MCF 10A (cell line): ENCODE data around the gene MESP1. TPM values are rescaled to one million over a fixed set of nuclear protein-coding genes. Genes with fewer than 3 reads are reported as not detected.

ENCODE experiments used
- Bru-seq: library from RNA; stranded (reverse); fragments of 400-500 nt; gene quantifications from one replicate; lab custom pipeline; 2021; lab: Mats Ljungman, UMichigan
- BruChase-seq, 2 experiments: library from RNA; stranded (reverse); fragments of 400-500 nt; gene quantifications; one replicate each; lab custom pipeline; 2021; lab: Mats Ljungman, UMichigan
- BruUV-seq: library from RNA; stranded (reverse); fragments of 400-500 nt; replicated peaks from 2 replicates; lab custom pipeline; 2021; lab: Mats Ljungman, UMichigan
- CTCF ChIA-PET: fragments of 300-600 bp; sonication (Branson Sonifier 250); formaldehyde crosslinking; extraction: SDS; loops from one replicate; lab custom pipeline; 2021; ENCODE audit warnings: antibody characterized with exemption, inconsistent platforms; lab: Yijun Ruan, JAX
- POLR2A ChIA-PET: fragments of 300-600, 350-650 bp; sonication (Branson Sonifier 250); formaldehyde crosslinking; extraction: SDS; loops from one replicate; lab custom pipeline; 2020; ENCODE audit warnings: antibody characterized with exemption, inconsistent platforms; lab: Yijun Ruan, JAX
- DNase-seq: peaks from one replicate; pipeline ENCODE4 v3.0.0-alpha.2; 2018; ENCODE audit not compliant: unreplicated experiment
- H3K27ac Mint-ChIP-seq: one replicate; pipeline ENCODE4 v1.8.0; 2022; ENCODE audit warnings: mild to moderate bottlenecking, low read depth, mixed read lengths; ENCODE audit not compliant: unreplicated experiment
- H3K27me3 Mint-ChIP-seq: one replicate; pipeline ENCODE4 v1.8.0; 2022; ENCODE audit warnings: mixed read lengths; ENCODE audit not compliant: insufficient read depth, unreplicated experiment
- H3K36me3 Mint-ChIP-seq: one replicate; pipeline ENCODE4 v1.8.0; 2022; ENCODE audit warnings: mild to moderate bottlenecking, moderate library complexity, mixed read lengths; ENCODE audit not compliant: insufficient read depth, unreplicated experiment
- H3K4me1 Mint-ChIP-seq: one replicate; pipeline ENCODE4 v1.8.0; 2022; ENCODE audit warnings: mixed read lengths; ENCODE audit not compliant: insufficient read depth, unreplicated experiment
- H3K4me3 Mint-ChIP-seq: one replicate; pipeline ENCODE4 v1.8.0; 2022; ENCODE audit warnings: mild to moderate bottlenecking, moderate library complexity, mixed read lengths; ENCODE audit not compliant: unreplicated experiment
- H3K9me3 Mint-ChIP-seq: one replicate; pipeline ENCODE4 v1.8.0; 2022; ENCODE audit warnings: mixed read lengths; ENCODE audit not compliant: unreplicated experiment
- intact Hi-C: fragments of 100-400 bp; cut with micrococcal nuclease; formaldehyde crosslinking; loops from 2 replicates; pipeline ENCODE4 v1.14.1; 2022
- long read RNA-seq: library from polyadenylated mRNA; stranded (forward); transcript quantifications from one replicate; pipeline ENCODE4 v2.0.0, GENCODE V29; 2022
- total RNA-seq: library from RNA; stranded (reverse); gene quantifications from 2 replicates; pipeline ENCODE4 v1.2.3, GENCODE V29; 2022
- TF ChIP-seq, protein P1 (sequence below): fragments of 200-600 bp; IDR thresholded peaks from one replicate; pipeline ENCODE4 v1.8.0; 2022; ENCODE audit warnings: antibody characterized with exemption, mild to moderate bottlenecking; ENCODE audit not compliant: unreplicated experiment

The MESP1 gene, protein sequence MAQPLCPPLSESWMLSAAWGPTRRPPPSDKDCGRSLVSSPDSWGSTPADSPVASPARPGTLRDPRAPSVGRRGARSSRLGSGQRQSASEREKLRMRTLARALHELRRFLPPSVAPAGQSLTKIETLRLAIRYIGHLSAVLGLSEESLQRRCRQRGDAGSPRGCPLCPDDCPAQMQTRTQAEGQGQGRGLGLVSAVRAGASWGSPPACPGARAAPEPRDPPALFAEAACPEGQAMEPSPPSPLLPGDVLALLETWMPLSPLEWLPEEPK
- total RNA-seq (0.58 and 1.6 TPM in 2 replicates), Bru-seq, nascent RNA (percentile 16 among the genes with signal in this experiment), BruChase-seq, experiment 1, labeled RNA remaining after a 6-hour chase (percentile 30 among the genes with signal in this experiment), BruChase-seq, experiment 2, labeled RNA remaining after a 2-hour chase (percentile 15 among the genes with signal in this experiment)
- long read RNA-seq, partial matches to known transcripts, result 0 of 4 reads
- long read RNA-seq, other reads (novel, unspliced or antisense), result 0 of 4 reads

DNA sequence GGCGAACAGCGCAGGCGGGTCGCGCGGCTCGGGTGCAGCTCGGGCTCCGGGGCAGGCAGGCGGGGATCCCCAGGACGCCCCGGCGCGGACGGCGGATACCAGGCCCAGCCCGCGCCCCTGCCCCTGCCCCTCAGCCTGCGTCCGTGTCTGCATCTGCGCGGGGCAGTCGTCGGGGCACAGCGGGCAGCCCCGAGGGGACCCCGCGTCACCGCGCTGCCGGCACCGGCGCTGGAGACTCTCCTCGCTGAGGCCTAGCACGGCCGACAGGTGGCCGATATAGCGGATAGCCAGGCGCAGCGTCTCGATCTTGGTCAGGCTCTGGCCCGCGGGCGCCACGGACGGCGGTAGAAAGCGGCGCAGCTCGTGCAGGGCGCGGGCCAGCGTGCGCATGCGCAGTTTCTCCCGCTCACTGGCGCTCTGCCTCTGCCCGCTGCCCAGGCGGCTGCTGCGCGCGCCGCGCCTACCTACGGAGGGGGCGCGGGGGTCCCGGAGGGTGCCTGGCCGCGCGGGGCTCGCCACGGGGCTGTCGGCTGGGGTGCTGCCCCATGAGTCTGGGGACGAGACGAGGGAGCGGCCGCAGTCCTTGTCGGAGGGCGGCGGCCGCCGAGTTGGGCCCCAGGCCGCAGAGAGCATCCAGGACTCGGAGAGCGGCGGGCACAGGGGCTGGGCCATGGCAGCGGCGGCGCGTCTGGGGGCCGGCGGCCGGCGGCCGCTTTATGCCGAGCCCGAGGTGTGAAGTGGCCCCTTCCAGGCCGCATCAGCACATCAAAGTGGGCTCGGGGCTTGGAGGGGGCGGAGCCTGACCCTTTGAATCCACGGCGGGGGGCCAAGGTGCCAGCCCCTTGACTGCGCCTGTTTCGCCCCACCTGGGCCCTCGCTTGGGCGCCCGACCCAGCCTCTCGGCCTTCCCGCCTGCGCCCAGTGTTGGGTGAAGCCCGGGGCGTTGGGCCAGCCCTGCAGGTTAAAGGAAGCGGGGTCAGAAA is at the start of gene MESP1:
TSS of gene MESP1 (minus strand) at position 690 of the 983 bp plus-strand sequence. CDS start at position 672, 18 bp downstream.
- no peaks in the 10 kb centered on the region for H3K27me3 Mint-ChIP-seq
- no peaks in the 10 kb centered on the region for H3K36me3 Mint-ChIP-seq
- ChIA-PET CTCF (interaction anchor here (0.6 to 3.7 kb wide), 10 partner anchors 11 to 1122 kb away, joined by 3 to 24 read pairs (median 4); no protein-coding TSS in a partner anchor), POLR2A (interaction anchor here (0.8 to 2.9 kb wide), 3 partner anchors 125 to 144 kb away, joined by 3 to 10 read pairs (median 3); no protein-coding TSS in a partner anchor)
- DNase-seq, result peak; percentile 86
- no peaks in the 10 kb centered on the region for H3K9me3 Mint-ChIP-seq
- H3K27ac Mint-ChIP-seq, result no peak within 1 kb of the TSS
- H3K4me1 Mint-ChIP-seq, result peaks cover 6% of the 10 kb centered on the region
- intact Hi-C loops, result no loop called here
- H3K4me3 Mint-ChIP-seq, result peak within 1 kb of the TSS; percentile 49
- BruUV-seq, result no TSS peak
- TF ChIP-seq, protein P1, sequence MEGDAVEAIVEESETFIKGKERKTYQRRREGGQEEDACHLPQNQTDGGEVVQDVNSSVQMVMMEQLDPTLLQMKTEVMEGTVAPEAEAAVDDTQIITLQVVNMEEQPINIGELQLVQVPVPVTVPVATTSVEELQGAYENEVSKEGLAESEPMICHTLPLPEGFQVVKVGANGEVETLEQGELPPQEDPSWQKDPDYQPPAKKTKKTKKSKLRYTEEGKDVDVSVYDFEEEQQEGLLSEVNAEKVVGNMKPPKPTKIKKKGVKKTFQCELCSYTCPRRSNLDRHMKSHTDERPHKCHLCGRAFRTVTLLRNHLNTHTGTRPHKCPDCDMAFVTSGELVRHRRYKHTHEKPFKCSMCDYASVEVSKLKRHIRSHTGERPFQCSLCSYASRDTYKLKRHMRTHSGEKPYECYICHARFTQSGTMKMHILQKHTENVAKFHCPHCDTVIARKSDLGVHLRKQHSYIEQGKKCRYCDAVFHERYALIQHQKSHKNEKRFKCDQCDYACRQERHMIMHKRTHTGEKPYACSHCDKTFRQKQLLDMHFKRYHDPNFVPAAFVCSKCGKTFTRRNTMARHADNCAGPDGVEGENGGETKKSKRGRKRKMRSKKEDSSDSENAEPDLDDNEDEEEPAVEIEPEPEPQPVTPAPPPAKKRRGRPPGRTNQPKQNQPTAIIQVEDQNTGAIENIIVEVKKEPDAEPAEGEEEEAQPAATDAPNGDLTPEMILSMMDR, result peak; percentile 76

DNA sequence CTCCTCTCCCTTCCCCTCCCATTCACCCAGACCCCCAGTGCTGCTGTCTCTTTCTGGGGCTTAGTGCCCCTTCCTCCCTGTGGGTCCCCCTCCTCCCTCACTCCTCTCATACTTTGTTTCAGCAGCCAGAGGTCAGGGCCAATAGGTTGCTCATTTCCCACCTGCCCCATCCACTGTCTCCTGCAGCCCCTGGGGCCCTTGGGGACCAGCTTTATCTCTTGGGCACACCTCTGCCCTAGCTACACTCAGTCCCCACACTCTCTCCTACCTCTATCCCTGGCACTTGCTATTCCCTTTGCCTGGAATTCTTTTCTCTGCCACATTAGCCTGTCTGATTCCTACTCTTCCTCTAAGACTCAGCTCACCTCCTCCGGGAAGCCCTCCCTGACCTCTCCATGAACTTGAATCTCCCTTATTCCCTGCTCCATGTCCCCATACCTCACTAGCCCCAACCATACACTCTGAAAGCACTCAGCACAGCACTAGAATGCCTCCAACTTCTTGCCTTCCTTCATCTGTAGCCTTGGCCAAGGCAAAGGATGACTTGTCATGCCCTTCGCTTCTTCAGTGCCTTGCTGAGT is 49.0 kb upstream of the MESP1 start:
- Mint-ChIP-seq H3K4me1 (peaks cover 17% of the 10 kb centered on the region), H3K9me3 (no peaks in the 10 kb centered on the region), H3K36me3 (peaks cover 99% of the 10 kb centered on the region), H3K27ac (peak overlapping the region; percentile 47), H3K27me3 (no peaks in the 10 kb centered on the region), H3K4me3 (no peak overlapping the region)
- ChIA-PET POLR2A (no interaction called here), CTCF (interaction anchor here (0.6 to 1.1 kb wide), 2 partner anchors 12 to 30 kb away, joined by 3 read pairs; no protein-coding TSS in a partner anchor)
- TSS peak; percentile 42 for BruUV-seq
- TF ChIP-seq, protein P1, result no peak
- no peak for DNase-seq
- intact Hi-C loops, result no loop called here

DNA sequence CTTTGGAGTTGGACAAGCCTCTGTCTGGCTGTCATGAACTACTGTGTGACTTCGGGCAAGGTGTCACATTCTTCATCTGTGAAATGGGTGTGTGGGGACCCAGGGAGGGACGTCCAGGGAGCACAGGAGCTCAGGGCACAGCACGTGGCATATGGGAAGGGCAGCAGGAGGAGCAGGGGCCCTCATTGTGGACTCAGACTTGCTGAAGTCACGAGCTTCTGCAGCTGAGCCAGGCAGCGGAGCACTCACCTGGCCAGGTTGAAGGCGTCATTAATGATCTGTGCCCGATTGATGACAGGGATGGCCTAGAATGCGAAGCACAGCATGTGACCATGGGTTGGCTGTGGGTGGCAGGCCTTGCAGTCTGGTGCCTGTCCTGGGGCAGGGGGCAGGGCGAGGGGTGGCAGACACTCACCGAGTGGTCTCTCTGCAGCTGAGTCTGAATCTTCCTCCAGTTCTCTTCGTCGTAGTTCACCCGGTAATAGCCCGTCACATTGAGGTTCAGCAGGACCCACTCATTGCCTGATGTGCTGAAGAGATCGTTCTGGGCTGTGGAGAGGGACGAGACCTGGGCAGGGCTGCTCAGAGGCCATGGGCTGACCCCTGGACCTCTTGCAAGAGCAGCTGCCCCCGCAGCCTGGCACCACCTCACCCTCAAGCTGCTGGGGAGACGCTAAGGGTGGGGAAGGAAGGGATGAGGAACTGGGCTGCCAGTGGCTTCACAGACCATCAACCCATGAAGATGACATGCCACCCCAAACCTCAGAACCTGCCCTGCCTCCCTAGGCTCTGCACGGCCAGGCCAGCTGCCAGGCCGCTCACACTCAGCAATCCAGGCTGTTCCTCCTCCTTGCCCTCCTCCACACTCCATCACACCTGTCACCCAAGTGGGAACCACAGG is 48.2 kb upstream of the MESP1 start:
- peaks cover 99% of the 10 kb centered on the region for H3K36me3 Mint-ChIP-seq
- no TSS peak for BruUV-seq
- H3K27me3 Mint-ChIP-seq, result no peaks in the 10 kb centered on the region
- H3K4me3 Mint-ChIP-seq, result no peak overlapping the region
- H3K9me3 Mint-ChIP-seq, result no peaks in the 10 kb centered on the region
- H3K4me1 Mint-ChIP-seq, result peaks cover 22% of the 10 kb centered on the region
- ChIA-PET CTCF (interaction anchor here (0.6 to 1.1 kb wide), 4 partner anchors 10 to 89 kb away, joined by 3 to 5 read pairs (median 3); no protein-coding TSS in a partner anchor), POLR2A (no interaction called here)
- no peak for DNase-seq
- peak overlapping the region; percentile 47 for H3K27ac Mint-ChIP-seq
- intact Hi-C loops, result no loop called here
- TF ChIP-seq, protein P1, result no peak
